ENCODE measurements around the gene CLEC4M.
"Not testable (repeated sequence)": the region's sequence is repeated elsewhere in the genome, so short reads cannot be mapped to it uniquely, and the experiment has no call there.

Gene CLEC4M

DNA sequence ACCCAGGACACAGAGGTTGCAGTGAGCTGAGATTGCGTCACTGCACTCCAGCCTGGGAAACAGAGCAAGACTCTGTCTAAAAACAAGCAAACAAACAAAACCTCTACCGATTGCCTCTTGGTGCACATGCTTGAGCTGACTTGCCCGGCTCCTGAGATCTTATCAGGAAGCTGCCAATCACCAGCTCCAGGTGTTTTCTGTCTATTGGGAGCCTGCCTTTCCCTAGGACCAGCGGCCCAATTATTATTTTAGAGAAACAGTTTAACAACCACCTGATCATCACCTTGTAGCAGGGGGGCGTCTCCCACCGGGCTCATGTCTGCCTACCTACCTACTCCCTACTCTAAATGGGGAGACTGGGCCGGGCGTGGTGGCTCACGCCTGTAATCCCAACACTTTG, 10.8 kb downstream of the CLEC4M start:
- no peak for DNase-seq (ENCODE audit: low read depth, low spot score)

DNA sequence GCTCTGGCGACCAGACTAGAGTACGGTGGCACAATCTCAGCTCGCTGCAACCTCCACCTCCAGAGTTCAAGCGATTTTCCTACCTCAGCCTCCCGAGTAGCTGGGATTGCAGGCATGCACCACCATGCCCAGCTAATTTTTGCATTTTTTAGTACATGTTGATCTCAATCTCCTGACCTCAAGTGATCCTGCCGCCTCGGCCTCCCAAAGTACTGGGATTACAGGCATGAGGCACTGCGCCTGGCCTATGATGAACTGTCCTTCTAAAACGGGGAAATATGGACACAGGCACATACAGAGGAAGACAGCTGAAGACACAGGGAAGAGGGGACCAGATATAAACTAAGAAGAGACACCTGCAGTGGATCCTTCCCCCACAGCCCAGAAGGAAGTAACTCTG, 12.7 kb downstream of the CLEC4M start:
- DNase-seq (ENCODE audit: low read depth, low spot score) = no peak

DNA sequence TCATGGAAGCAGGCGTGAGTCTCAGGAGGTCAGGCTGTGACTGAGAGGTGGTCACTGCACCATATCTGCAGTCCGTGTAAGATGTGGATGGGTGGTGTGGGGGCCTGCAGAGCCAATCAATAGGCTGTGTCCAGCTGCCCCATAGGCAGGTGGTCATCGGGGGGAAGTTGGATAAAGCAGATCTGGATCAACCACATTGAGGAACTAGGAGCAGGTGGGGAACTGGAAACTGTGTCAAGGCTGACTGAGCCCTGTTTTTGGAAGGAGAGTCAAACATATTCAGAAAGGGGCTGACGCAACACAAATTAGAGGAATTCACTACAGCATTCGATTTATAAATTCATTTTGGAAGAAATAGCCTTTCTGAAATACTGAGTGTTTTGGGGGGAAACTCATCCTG, 15.0 kb downstream of the CLEC4M start:
- no peak for DNase-seq (ENCODE audit: low read depth, low spot score)

DNA sequence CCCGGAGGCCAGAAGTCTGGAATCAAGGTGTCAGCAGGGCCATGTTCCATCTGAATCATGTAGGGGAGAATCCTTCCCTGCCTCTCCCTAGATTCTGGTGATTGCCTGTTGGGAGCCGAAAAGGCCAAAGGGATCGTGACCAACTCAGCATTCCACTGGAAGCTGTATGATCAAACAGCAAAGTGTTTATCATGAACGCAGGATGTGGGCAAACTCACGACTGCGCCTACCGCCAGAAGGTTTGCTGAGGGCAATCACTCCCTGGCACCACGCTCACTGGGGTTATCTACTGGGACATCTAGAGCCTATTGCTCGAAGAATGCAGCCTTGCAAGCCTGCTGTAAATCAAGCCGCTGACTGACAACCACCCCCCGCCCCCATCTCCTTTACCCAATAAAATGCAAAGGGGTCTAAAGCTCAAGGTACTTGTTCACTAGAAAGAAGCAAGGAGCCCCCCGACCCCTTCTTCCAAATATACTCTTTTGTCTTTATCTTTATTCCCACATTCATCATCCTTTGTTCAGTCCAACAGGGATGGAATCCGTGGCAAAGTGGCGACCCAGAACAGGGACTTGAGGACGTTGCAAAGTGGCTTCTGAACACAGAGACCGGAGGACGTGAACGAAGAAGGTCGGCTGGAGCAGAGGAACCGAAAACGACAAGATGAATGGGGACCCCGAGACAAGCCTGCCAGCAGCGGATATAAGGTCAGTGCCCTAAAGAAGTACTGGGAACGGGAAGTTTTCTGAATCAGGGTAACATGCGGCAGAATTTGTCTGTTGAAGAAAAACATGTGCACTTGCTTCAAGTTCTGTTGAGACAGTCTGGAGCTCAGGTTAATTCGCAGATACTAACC, 16.8 kb downstream of the CLEC4M start:
- no peak for DNase-seq (ENCODE audit: low read depth, low spot score)

DNA sequence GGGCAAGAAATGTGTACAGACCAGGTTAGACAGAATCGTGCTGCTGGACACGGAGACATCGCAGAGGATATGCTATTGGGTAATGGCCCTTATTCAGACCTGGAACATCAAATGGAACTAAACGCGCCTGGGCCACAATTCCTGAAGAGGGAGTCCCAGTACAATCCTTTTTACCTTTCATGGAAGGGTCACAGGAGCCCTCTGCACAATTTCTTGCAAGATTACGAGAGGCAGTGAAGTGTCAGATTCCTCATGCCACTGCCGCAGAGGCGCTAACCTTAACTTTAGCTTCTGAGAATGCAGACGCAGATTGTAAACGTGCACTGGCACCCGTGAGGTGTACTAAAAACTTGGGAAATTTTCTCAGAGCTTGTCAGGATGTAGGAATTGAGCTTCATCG, 18.1 kb downstream of the CLEC4M start:
- no peak for DNase-seq (ENCODE audit: low read depth, low spot score)

DNA sequence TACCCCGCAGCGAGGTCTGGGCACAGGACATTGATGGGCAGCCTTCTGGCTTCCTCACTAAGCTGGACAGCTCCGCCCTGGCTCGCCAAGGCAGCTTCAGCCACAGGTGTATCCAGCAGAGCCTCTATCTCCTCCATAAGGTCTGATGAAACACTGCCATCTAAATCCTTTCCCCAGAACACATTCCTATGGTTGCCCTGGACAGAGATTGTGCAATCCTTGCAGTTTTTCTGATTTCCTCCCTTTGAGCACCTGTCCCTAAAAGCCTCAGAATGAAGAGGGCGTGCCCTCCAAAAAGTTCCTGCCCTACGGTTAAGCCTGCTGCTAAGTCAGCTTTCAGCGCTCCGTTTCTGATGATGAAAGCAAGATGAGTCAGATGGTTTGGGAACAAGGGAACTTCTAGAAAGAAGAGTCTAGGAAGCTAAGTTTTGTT, 21.0 kb downstream of the CLEC4M start:
- DNase-seq (ENCODE audit: low read depth, low spot score) = no peak

DNA sequence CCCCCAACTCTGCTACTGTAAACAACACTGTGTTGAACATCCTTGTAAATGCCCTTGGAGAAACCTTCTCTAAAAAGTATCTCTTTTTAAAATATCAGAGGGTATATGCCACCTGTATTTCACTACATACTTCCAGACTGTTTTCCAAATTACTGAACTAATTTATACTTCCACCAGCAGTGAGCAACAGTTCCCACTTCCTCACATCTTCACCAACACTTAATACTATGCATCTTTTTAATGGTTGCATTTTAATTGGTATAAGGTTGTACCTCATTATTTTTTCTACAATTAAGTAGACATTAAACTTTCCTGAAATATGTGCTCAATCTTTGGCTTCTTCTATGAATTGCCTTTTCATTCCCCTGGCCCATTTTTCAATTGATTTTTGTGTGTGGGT, 21.8 kb downstream of the CLEC4M start:
- DNase-seq (ENCODE audit: low read depth, low spot score) = no peak

DNA sequence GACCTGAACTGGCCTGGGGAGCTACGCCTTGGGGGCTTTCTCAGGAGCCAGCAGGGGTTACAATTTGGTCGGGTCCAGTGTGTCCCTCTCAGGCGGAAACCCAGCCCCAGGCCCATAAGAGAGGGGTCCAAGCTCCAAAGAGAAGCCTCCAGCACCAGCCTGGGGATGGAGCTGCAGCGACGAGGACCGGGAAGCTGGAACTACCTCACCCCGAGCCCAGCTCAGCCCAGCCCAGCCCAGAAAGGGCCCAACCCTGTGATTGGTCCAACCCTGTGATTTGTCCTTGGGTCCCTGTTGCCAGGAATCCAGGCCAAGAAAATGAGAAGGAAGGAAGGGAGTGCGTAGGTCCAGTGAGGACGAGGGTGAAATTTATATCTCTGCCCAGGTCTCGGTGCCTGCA, 24.1 kb downstream of the CLEC4M start:
- no peak for DNase-seq (ENCODE audit: low read depth, low spot score)

DNA sequence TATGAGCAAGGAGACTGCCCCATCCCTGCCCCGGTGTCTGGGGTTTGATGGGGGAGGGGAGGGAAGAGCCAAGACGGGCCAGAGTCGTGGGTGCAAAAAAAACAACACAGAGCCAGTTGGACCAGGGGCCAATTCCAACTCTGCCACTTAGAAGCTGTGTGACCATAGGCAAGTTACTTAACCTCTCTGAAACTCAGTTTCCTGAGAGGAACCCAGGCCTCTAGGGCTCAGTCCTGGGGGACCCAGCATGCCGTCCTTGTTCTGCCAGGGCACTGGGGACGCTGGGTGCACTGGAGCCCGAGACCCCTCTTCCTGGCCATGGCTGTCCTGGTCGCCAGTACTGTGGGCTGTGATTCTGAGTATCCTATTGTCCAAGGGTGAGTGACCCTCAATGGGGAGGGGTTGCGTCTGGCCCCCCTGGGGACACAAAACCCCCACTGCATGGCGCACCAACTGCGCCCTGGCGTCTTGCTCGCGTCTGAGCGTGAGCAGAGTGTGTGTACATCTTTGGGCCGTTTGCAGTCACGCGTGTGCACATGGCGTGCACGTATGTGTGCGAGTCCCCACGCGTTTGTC, 24.6 kb downstream of the CLEC4M start:
- DNase-seq (ENCODE audit: low read depth, low spot score) = no peak

DNA sequence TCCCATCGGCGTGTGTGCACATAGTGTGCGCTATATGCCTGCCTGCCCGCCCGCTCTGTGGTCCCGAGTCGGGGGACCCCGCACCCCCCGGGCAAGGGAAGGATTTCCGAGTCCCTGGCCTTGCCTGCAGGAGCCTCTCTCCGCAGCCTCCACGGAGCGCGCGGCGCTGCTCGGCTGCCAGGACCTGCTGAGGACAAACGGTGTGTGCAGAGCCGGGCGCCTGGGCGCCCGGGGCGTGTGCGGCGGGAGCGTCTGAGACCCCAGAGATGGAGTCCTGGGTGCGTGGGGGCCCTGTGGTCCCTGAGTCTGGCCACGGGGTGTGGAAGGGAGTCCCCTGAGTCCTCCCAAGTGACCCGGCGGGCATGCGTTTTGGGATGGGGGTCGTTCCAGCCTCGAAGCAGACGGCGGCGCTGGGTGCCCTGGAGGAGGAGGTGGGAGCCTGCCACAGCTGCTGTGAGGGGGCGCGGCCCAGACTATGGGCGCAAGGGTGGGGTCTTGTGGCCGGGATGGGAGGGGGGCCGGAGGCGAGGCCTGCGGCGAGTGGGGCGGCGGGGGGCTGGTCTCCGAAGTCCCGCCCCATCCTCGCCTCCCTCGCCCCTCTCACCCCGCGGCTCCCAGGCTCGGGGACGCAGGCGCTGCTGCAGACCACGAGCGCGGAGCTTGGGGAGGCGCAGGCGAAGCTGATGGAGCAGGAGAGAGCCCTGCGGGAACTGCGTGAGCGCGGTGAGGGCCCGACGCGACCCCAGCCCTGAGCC, 25.3 kb downstream of the CLEC4M start:
- DNase-seq (ENCODE audit: low read depth, low spot score) = no peak

DNA sequence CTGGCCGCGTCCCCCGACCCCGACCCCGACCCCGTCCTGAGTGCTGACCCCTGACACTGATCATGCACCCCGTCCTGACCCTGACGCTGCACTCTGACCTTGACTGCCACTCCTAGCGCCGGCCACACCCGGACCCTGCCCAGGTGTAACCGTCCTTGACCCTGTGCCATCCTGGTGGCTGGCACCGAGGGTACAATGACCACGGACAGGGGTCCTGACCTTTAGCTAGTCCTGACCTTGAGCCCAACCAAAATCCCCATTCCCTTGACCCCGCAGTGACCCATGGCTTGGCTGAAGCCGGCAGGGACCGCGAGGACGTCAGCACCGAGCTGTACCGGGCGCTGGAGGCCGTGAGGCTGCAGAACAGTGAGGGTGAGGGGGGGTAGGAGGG, 25.9 kb downstream of the CLEC4M start:
- no peak for DNase-seq (ENCODE audit: low read depth, low spot score)

DNA sequence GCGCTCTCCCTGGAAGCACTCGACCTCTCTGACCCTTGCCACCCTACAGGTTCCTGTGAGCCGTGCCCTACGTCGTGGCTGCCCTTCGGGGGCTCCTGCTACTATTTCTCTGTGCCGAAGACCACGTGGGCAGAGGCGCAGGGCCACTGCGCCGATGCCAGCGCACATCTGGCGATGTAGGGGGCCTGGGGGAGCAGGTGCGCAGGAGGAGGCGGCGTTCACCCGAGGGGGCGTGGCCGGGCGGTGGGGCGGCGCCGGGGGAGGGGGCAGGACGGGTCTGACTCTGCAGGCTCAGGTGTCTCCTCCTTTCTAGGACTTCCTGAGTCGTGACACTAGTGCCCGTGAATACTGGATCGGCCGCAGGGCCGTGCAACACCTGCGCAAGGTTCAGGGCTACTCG, 26.4 kb downstream of the CLEC4M start:
- DNase-seq (ENCODE audit: low read depth, low spot score) = no peak

DNA sequence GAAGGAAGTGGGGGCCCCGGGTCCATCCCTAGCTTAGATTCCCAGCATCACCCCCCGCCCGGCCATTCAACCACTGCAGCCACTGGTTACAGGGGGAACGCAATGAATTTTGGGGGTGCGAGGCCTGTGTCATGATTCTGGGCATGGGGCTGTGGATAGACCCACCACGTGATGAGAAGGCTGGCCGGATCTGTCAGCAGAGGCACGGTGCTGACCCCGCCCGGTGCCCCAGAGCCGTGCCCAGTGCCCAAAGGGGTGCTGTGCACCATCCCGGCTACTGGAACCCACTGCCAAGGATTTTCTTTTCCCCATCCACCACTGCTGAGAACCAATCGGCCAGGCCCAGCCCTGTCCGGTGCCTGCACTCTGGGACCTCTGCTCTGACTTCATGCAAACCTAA, 27.4 kb downstream of the CLEC4M start:
- no peak for DNase-seq (ENCODE audit: low read depth, low spot score)

DNA sequence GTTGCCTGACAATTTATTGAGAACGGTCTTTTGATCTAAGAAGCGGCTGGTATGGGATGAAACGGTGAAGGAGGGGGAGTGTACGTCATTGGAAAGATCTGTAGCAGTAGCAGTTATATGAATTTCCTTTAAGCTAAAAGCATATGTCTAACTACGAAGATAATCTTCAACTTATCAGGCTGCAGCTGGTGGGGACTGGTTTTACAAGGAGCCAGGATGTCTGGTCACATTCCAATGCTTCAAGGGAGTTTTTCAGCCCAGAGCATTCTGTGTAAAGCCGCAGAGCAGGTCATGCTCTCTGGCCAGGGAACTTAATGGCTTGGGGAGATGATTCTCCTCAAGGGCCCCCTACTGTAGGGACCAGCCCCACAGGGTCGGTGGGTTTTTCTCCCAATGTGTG, 29.2 kb downstream of the CLEC4M start:
- DNase-seq (ENCODE audit: low read depth, low spot score) = no peak

DNA sequence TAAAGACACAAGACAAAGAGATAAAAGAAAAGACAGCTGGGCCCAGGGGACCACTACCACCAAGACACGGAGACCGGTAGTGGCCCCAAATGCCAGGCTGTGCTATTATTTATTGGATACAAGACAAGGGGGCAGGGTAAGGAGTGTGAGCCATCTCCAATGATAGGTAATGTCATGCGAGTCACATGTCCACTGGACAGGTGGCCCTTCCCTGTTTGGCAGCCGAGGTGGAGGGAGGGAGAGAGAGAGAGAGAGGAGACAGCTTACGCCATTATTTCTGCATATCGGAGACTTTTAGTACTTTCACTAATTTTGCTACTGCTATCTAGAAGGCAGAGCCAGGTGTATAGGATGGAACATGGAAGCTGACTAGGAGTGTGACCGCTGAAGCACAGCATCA, 29.7 kb downstream of the CLEC4M start:
- DNase-seq (ENCODE audit: low read depth, low spot score) = not testable (repeated sequence)

DNA sequence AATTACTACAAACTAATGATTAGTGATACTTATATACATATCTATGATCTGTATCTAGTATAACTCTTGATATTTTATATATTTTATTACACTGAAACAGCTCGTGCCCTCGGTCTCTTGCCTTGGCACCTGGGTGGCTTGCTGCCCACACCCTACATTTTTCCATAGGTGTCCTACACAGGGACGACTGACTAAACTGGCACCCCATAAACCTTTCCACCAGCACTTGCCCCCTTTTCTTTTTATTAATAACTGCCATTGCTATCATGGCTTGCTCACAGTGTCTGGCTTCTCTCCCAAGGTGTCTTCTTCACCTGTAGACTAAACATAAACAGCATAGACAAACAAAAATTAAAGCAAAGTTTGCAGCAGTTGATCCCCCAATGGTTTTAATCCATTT, 30.4 kb downstream of the CLEC4M start:
- no peak for DNase-seq (ENCODE audit: low read depth, low spot score)

DNA sequence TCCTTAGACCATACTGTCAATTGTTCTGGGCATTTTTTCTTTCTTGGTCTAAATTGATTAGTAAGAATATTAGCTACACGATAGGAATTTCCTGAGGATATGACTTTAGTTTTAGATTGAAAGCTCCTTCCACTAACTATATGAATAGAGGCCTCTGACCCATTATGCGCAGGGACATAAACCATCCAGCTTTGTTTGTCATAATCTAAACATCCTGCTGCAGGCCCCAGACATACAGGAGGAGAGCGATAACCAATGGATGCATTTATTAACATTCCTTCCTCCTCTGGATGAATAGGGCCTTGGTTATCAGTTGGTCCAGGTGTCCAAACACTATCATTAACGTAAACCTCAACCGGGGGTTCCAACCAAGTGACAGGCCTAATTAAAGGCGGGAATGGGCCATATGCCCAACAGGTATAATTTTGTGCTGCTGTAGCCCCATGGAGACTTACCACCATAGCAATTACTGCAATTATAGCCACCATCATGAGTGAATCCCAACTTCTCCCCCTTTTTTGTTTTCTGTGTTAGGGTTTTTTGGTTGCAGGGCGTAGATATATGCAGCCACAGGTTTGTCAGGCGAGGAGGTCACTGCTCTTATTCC, 32.6 kb downstream of the CLEC4M start:
- DNase-seq (ENCODE audit: low read depth, low spot score) = no peak

DNA sequence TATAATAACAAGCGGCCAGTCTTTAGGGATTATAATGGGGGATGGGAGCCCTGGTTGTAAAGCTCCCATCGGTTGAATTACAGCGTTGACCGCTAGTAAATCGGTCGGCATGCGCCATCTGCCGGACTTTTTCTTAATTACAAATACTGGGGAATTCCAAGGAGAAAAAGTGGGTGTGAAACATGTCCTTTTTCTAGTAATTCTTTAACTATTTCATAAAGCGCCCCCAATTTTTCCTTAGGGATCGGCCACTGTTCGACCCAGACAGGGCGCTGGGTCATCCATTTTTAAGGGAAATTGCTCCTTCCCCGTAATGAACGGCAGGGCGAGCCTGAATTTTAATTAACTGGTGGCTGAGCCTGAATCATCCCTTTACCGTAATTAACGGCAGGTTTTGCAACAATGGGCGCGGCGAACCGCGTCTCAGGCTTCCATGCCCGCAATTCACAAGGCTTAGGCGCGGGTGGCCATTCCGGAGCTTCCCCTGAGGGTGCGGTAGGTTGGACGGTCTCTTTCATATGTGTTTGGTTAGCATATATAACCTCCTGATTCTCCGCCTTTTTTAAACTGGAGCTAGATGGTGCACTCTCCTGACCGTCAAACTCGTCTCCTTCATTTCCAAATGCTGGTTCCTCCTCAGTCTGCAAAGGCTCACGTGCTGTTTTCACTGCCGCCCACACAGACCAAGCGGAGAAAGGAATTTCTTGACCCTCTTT, 36.8 kb downstream of the CLEC4M start:
- peak; percentile 41 for DNase-seq (ENCODE audit: low read depth, low spot score)

DNA sequence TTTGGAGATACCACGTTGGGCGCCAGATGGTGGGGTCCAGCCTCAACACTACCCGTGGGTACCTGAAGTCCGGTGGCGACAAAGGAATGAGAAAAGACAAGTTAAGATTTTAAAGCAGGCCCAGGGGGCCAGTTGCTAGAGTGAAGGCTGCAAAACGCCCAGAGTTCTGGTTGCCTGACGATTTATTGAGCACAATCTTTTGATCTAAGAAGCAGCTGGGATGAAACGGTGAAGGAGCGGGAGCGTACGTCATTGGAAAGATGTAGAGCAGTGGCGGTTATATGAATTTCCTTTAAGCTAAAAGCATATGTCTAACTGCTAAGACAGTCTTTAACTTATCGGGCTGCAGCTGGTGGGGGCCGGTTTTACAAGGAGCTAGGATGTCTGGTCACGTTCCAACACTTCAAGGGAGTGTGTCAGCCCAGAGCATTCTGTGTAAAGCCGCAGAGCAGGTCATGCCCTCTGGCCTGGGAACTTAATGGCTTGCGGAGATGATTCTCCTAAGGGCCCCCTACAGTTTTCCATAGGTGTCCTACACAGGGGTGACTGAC, 38.1 kb downstream of the CLEC4M start:
- DNase-seq (ENCODE audit: low read depth, low spot score) = no peak

DNA sequence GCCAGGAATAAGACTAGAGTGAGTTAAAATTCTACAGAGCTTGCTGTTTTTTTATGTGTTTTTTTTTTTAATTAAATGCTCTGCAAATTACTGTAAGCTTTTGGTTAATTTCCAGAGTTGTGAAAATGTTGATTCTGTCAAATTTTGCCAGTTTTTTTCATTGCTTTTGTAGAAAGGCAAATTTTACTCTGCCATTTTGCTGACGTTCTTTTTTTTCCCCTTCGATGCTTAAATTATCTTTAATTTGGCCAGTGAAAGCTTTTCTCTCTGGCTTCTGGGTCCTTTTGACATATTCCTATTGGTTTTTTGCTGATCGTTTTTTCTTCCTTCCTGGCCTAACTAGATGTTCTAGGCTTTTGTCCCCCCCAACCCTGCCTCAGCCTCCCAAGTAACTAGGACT, 43.2 kb downstream of the CLEC4M start:
- no peak for DNase-seq (ENCODE audit: low read depth, low spot score)

DNA sequence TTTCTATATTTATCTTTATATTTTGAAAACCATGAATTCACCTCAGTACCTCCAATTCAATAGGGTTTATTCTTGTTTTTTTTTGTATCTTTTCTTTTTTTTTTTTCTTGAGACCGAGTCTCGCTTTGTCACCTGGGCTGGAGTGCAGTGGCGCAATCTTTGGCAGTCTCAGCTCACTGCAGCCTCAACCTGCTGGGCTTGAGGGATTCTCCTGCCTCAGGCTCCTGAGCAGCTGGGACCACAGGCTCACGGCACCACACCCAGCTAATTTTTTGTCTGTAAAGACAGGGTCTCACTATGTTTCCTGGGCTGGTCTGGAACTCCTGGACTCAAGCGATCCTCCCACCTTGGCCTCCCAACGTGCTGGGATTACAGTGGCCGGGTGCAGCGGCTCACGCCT, 43.8 kb downstream of the CLEC4M start:
- no peak for DNase-seq (ENCODE audit: low read depth, low spot score)

Measured in activated CD4-positive, CD25-positive, alpha-beta regulatory T cell treated with anti-CD3 and anti-CD28 coated beads, Interleukin-2, amount 50 U/mL, for 16 hours (primary cell).